ENCODE results near the gene NFIA.

DNA sequence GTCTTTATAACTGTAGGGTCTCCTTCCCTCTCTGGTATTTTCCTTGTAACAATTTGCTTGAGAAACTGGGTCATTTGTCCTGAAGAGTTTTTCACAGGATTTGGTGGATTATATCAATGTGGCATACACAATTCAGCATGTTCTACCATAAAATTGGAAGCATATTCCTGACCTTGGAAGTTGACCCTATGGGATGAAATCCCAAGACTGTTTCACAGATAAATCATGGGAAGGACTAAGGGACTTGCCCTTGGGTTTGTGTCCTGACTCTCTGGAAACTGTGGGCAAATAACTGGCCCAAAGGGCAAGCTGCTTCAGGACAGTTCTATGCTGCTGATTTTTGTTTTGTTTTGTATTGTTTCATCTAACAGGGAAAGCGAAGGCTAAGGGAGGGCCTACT is 387.0 kb downstream of the NFIA start:
- TF ChIP-seq, protein P1, sequence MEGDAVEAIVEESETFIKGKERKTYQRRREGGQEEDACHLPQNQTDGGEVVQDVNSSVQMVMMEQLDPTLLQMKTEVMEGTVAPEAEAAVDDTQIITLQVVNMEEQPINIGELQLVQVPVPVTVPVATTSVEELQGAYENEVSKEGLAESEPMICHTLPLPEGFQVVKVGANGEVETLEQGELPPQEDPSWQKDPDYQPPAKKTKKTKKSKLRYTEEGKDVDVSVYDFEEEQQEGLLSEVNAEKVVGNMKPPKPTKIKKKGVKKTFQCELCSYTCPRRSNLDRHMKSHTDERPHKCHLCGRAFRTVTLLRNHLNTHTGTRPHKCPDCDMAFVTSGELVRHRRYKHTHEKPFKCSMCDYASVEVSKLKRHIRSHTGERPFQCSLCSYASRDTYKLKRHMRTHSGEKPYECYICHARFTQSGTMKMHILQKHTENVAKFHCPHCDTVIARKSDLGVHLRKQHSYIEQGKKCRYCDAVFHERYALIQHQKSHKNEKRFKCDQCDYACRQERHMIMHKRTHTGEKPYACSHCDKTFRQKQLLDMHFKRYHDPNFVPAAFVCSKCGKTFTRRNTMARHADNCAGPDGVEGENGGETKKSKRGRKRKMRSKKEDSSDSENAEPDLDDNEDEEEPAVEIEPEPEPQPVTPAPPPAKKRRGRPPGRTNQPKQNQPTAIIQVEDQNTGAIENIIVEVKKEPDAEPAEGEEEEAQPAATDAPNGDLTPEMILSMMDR (conservative IDR thresholded peaks at IDR 0.05 in 1 of 2, IDR thresholded peaks at IDR 0.05 in 1 of 2; ENCODE audit: extremely low read depth in 1 of 2, insufficient read depth in 1 of 2, low read depth in 1 of 2, low read length in 2 of 2), result no peak
- TF ChIP-seq EZH2 (IDR thresholded peaks at IDR 0.05; ENCODE audit: borderline replicate concordance, low read length), result no peak
